Stomach (tissue), 4 donors: ENCODE data around the gene LTA4H.

Experiments used
- POLR2A ChIP-seq, 4 donors: fragments of 450-650 bp; IDR thresholded peaks; one replicate each; pipeline ENCODE4 v1.6.1; 2016; ENCODE audit warnings: antibody characterized with exemption in 4 of 4, control low read depth in 2 of 4, mild to moderate bottlenecking in 1 of 4, moderate library complexity in 1 of 4
- POLR2AphosphoS5 ChIP-seq, 3 donors: sonication (generic); formaldehyde crosslinking; IDR thresholded peaks; one replicate each; pipeline ENCODE4 v1.6.1; 2016; ENCODE audit warnings: antibody characterized with exemption in 3 of 3
- TF ChIP-seq, protein P1 (sequence below), 7 experiments: fragments of 450-650 bp in 4 of 7; fragments of 200-600 bp in 3 of 7; sonication (generic) in 3 of 7; IDR thresholded peaks; one replicate each; pipeline ENCODE4 v1.5.1; 2016 to 2019; ENCODE audit warnings: antibody characterized with exemption in 7 of 7, control low read depth in 2 of 7, mild to moderate bottlenecking in 1 of 7

DNA sequence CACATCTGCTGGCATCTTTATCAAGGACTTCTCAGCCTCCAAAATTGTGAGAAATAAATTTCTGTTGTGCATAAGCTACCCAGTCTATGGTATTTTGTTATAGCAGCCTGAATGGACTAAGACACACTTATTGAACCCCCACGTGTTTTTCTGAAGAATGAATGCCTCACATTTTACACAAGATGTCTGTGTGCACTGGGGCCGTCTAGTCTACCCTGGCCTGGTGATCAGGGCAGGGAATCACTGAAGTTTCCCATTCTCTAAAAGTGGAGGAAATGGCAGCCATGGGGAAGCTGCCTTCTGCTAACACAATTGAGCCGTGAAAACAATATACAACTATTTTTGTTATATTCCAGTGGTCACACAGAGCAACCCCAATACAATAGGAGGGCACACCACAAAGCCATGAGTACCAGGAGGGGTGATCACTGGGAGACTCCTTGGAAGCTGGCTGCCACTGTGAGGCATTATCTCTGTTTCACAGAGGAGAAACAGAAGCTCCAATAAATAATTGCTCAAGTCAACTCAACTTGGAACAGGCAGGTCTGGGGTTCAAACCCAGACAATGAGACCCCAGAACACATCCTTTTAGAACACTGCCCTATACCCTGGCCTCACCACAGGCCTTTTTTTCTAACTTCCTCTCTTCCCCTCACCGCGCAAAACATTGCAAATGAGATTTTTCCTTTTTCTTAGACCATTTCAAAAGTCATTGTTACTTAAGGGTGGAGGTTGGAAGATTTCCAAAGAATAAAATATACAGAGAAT, 18.3 kb upstream of the LTA4H start:
- TF ChIP-seq POLR2A (IDR thresholded peaks at IDR 0.05) = no peak
- TF ChIP-seq, protein P1, sequence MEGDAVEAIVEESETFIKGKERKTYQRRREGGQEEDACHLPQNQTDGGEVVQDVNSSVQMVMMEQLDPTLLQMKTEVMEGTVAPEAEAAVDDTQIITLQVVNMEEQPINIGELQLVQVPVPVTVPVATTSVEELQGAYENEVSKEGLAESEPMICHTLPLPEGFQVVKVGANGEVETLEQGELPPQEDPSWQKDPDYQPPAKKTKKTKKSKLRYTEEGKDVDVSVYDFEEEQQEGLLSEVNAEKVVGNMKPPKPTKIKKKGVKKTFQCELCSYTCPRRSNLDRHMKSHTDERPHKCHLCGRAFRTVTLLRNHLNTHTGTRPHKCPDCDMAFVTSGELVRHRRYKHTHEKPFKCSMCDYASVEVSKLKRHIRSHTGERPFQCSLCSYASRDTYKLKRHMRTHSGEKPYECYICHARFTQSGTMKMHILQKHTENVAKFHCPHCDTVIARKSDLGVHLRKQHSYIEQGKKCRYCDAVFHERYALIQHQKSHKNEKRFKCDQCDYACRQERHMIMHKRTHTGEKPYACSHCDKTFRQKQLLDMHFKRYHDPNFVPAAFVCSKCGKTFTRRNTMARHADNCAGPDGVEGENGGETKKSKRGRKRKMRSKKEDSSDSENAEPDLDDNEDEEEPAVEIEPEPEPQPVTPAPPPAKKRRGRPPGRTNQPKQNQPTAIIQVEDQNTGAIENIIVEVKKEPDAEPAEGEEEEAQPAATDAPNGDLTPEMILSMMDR (IDR thresholded peaks at IDR 0.05) = no peak
- no peak for TF ChIP-seq POLR2AphosphoS5 (IDR thresholded peaks at IDR 0.05)
